HepG2 (cell line): Measurements from ENCODE around the gene TMEM39A. TPM values are rescaled to one million over a fixed set of nuclear protein-coding genes. Genes with fewer than 3 reads are reported as not detected.

Experiments
- ATAD3A ChIP-seq: sonication (generic); formaldehyde crosslinking; IDR thresholded peaks from 2 replicates; pipeline ENCODE4 v1.4.0; 2020; ENCODE audit warnings: missing genetic modification reagents
- CEBPB ChIP-seq: IDR thresholded peaks from 2 replicates; pipeline ENCODE4 v1.6.1; 2011; ENCODE audit warnings: low read depth, low read length, improper control_type of control experiment, borderline replicate concordance
- DNMT1 ChIP-seq: sonication (generic); formaldehyde crosslinking; IDR thresholded peaks from 2 replicates; pipeline ENCODE4 v1.5.1; 2020; ENCODE audit warnings: mild to moderate bottlenecking, missing genetic modification reagents
- KAT7 ChIP-seq: IDR thresholded peaks from 2 replicates; pipeline ENCODE4 v1.6.1; 2018; ENCODE audit warnings: borderline replicate concordance, missing compliant biosample characterization
- LCORL ChIP-seq, 2 experiments: fragments of 450-650 bp in 1 of 2; sonication (generic) in 1 of 2; formaldehyde crosslinking in 1 of 2; IDR thresholded peaks; 2 replicates each; pipeline versions ENCODE4 v1.5.0 to v1.6.1; 2017 to 2020; ENCODE audit warnings: antibody characterized with exemption in 1 of 2, missing genetic modification reagents in 1 of 2
- NFE2 ChIP-seq: sonication (generic); formaldehyde crosslinking; IDR thresholded peaks from 2 replicates; pipeline ENCODE4 v1.4.0; 2020; ENCODE audit warnings: missing genetic modification reagents
- SAFB2 ChIP-seq: sonication (generic); formaldehyde crosslinking; IDR thresholded peaks from 2 replicates; pipeline ENCODE4 v1.5.1; 2020; ENCODE audit warnings: missing genetic modification reagents, low read depth, mild to moderate bottlenecking, borderline replicate concordance
- XBP1 ChIP-seq: sonication (generic); formaldehyde crosslinking; IDR thresholded peaks from 2 replicates; pipeline ENCODE4 v1.5.0; 2020; ENCODE audit warnings: missing genetic modification reagents
- ZHX2 ChIP-seq, 2 experiments: sonication (generic) in 1 of 2; formaldehyde crosslinking in 1 of 2; IDR thresholded peaks; 2 replicates each; pipeline versions ENCODE4 v1.6.1 to v1.9.0; 2014 to 2022; ENCODE audit warnings: antibody characterized with exemption in 1 of 2, borderline replicate concordance in 1 of 2, inconsistent platforms in 1 of 2, low read depth in 1 of 2, missing genetic modification reagents in 1 of 2
- ZKSCAN1 ChIP-seq: fragments of 150-350 bp; IDR thresholded peaks from 2 replicates; pipeline ENCODE4 v1.6.1; 2014; ENCODE audit warnings: low read length
- ZNF136 ChIP-seq: sonication (generic); formaldehyde crosslinking; IDR thresholded peaks from 2 replicates; pipeline ENCODE4 v1.8.1; 2022; ENCODE audit warnings: low read depth, mild to moderate bottlenecking, moderate library complexity, missing genetic modification reagents
- ZNF354B ChIP-seq: sonication (generic); formaldehyde crosslinking; IDR thresholded peaks from 2 replicates; pipeline ENCODE4 v1.8.0; 2022; ENCODE audit warnings: mild to moderate bottlenecking, missing genetic modification reagents
- ZNF432 ChIP-seq: sonication (generic); formaldehyde crosslinking; IDR thresholded peaks from 2 replicates; pipeline ENCODE4 v1.5.0; 2020; ENCODE audit warnings: missing genetic modification reagents, mild to moderate bottlenecking, borderline replicate concordance
- ZNF644 ChIP-seq: IDR thresholded peaks from 2 replicates; pipeline ENCODE4 v1.6.1; 2016; ENCODE audit warnings: low read depth
- ZNF790 ChIP-seq: sonication (generic); formaldehyde crosslinking; IDR thresholded peaks from 2 replicates; pipeline ENCODE4 v1.8.0; 2022; ENCODE audit warnings: missing genetic modification reagents, mild to moderate bottlenecking, borderline replicate concordance
- ZSCAN12 ChIP-seq: sonication (generic); formaldehyde crosslinking; IDR thresholded peaks from 2 replicates; pipeline ENCODE4 v1.9.0; 2021; ENCODE audit warnings: mild to moderate bottlenecking, missing genetic modification reagents
- ZSCAN29 ChIP-seq: sonication (generic); formaldehyde crosslinking; conservative IDR thresholded peaks from 2 replicates; pipeline ENCODE4 v1.4.0; 2020; ENCODE audit warnings: mild to moderate bottlenecking, missing genetic modification reagents
- polyA plus RNA-seq, 8 experiments: library from polyadenylated mRNA; depleted of rRNA in 3 of 8; stranded (reverse) in 7 of 8; unstranded in 1 of 8; fragments of >200 nt; fragmentation: Illumina TruSeq in 4 of 8; extraction: Trizol in 4 of 8; gene quantifications; 2 replicates each; pipeline versions ENCODE4 v1.2.1 to v1.2.3, GENCODE V29; 2011 to 2016; ENCODE audit warnings: low read depth in 4 of 8, missing spikeins in 1 of 8, mixed read lengths in 1 of 8; ENCODE audit not compliant: insufficient read depth in 1 of 8
- total RNA-seq, 5 experiments: library from RNA; depleted of rRNA; stranded (reverse); fragments of >200 nt; fragmentation: Illumina TruSeq; extraction: Trizol; gene quantifications; 2 replicates each; pipeline ENCODE4 v1.2.3, GENCODE V29; 2016; ENCODE audit warnings: low read depth in 1 of 5

Gene TMEM39A
- total and polyA plus RNA-seq, 2 of the 13 experiments (the other 11 are each of a cell fraction or from before 2014, with no cell fraction given): 55.8 to 64.9 TPM

- TF ChIP-seq ZHX2 (IDR thresholded peaks at IDR 0.05; ENCODE audit: low read depth): peak; percentile 97
- no peak for TF ChIP-seq ZHX2 (CRISPR knock-in tag; IDR thresholded peaks at IDR 0.05; ENCODE audit: borderline replicate concordance)
- TF ChIP-seq XBP1 (CRISPR knock-in tag): peak; percentile 98
- peak; percentile 98 for TF ChIP-seq KAT7 (CRISPR knock-in tag)
- no peak for TF ChIP-seq ATAD3A (CRISPR knock-in tag)
- peak; percentile 70; the same call in 1 of the 2 replicates for TF ChIP-seq ZSCAN12 (CRISPR knock-in tag)
- TF ChIP-seq ZNF432 (CRISPR knock-in tag): no peak
- no peak for TF ChIP-seq DNMT1 (CRISPR knock-in tag)
- no peak for TF ChIP-seq CEBPB
- TF ChIP-seq LCORL (IDR thresholded peaks at IDR 0.05): no peak
- TF ChIP-seq LCORL (CRISPR knock-in tag; IDR thresholded peaks at IDR 0.05): peak; percentile 12; the same call in 1 of the 2 replicates
- no peak for TF ChIP-seq ZNF790
- peak; percentile 50; the same call in 1 of the 2 replicates for TF ChIP-seq ZNF136 (CRISPR knock-in tag)
- TF ChIP-seq SAFB2: peak; percentile 89; the same call in 1 of the 2 replicates
- peak; percentile 97 for TF ChIP-seq ZNF644 (CRISPR knock-in tag)
- no peak; the same call in 1 of the 2 replicates for TF ChIP-seq ZSCAN29 (CRISPR knock-in tag)
- TF ChIP-seq ZKSCAN1: peak; percentile 63; the same call in 1 of the 2 replicates
- TF ChIP-seq NFE2 (CRISPR knock-in tag): no peak
- TF ChIP-seq ZNF354B (CRISPR knock-in tag): no peak
Observed at GRCh38 chr3:119463171-119464169, at the start of gene TMEM39A (continued).
